ENCODE results near the gene TERT. TPM values are rescaled to one million over a fixed set of nuclear protein-coding genes. Genes with fewer than 3 reads are reported as not detected.

TERT gene
- total and polyA plus RNA-seq, 2 of the 4 experiments (the other 2 are of a cell fraction), result not detected

DNA sequence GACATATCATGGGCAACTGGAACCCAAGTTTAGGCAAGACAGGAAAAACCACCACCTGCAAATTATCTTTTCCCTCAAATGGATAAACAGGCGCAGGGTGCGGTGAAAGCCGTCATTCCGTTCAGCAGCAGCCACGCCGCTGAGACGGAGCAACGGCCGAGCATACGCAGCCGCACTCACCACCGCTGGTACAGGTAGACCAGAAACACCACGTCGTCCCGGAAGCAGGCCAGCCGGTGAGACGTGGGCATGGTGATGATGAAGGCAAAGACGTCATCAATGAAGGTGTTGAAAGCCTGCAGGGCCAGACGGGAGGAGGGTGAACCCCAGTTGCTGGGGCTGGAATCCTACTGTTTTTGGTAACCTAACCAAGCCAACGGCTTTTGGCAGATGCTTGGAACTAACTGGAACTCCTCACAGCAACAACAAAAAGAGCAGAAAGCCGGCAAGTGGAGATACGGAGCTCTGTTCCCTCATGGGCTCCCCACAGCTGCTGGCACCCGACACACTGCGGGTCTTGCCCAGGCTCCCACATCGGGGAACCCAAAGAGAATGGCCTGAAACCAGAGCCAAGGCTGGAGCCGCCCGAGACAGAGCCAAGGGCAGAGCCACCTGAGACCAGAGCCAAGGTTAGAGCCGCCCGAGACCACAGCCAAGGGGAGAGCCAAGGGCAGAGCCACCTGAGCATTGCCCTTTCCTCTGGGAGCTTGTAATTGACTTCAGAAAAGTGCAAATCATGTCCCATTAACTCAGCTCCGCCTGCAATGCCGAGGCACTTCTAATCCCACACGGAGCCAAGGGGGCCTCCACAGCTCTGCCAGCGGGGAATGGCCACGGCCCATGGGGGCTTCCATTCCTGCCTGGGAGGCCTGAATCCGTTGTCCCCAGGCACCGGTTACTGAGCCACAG lies 25.8 kb upstream of the TERT start:
- no peak overlapping the region for H4K91ac ChIP-seq (ENCODE audit: insufficient read depth, low read depth, low read length)
- H4K5ac ChIP-seq (ENCODE audit: low read depth, low read length), result no peak overlapping the region
- H3K4ac ChIP-seq (ENCODE audit: low read depth, low read length), result no peak overlapping the region
- no peak overlapping the region for H3K23ac ChIP-seq (ENCODE audit: low read depth, low read length)
- H3K4me1 ChIP-seq (ENCODE audit: control insufficient read depth, insufficient read depth, low read length), result no peaks in the 10 kb centered on the region; the same call in 1 of the 2 replicates
- no peak overlapping the region for H4K8ac ChIP-seq (ENCODE audit: low read depth in 2 of 2, low read length in 2 of 2)
- CTCF ChIA-PET, result no interaction called here
- H3K18ac ChIP-seq (ENCODE audit: low read depth, low read length), result no peak overlapping the region
- H2BK120ac ChIP-seq (ENCODE audit: low read depth, low read length), result no peak overlapping the region
- no peak overlapping the region for H2BK15ac ChIP-seq (ENCODE audit: low read depth, low read length)
- no peak overlapping the region for H2AK5ac ChIP-seq (ENCODE audit: low read depth, low read length)
- H4K20me1 ChIP-seq (ENCODE audit: insufficient read depth, low read length), result no peaks in the 10 kb centered on the region
- POLR2A ChIA-PET (ENCODE audit: unreplicated experiment), result no interaction called here
- WGBS, 2 experiments (ENCODE audit: extremely low coverage in 2 of 2, insufficient read length in 1 of 2), result 90% methylated on average over 20 of the region's 36 CpGs; no CpG with 5 or more reads in 1 of the 2 experiments
- no peak overlapping the region for H2BK20ac ChIP-seq (ENCODE audit: low read depth, low read length)
- H3K4me2 ChIP-seq (ENCODE audit: low read depth, low read length), result no peak overlapping the region
- H3K36me3 ChIP-seq (ENCODE audit: control insufficient read depth, insufficient read depth, low read length), result peaks cover 61% of the 10 kb centered on the region
- no peak for DNase-seq
- H3K9me3 ChIP-seq (ENCODE audit: control insufficient read depth, insufficient read depth, low read length), result no peaks in the 10 kb centered on the region
- intact Hi-C loops (cut with micrococcal nuclease), result no loop called here
- in situ Hi-C loops (cut with MboI; ENCODE audit: low sequenced_read_pairs), result no loop called here
- H3K14ac ChIP-seq (replicated peaks; ENCODE audit: low read depth, low read length), result no peak overlapping the region
- BruUV-seq (replicated peaks), result no TSS peak
- no peak overlapping the region for H2AFZ ChIP-seq (replicated peaks; ENCODE audit: low read length, poor library complexity)
- TF ChIP-seq SMC3 (IDR thresholded peaks at IDR 0.05; ENCODE audit: low read depth, low read length), result no peak
- no peak overlapping the region for H3K9ac ChIP-seq (ENCODE audit: low read depth, low read length)
- H3K9me1 ChIP-seq (ENCODE audit: insufficient read depth, low read length), result peaks cover 4% of the 10 kb centered on the region; the same call in 1 of the 2 replicates
- H2AK9ac ChIP-seq (replicated peaks; ENCODE audit: low read depth, low read length, poor library complexity), result no peak overlapping the region
- no peak overlapping the region for H2BK5ac ChIP-seq (ENCODE audit: low read depth, low read length, poor library complexity, severe bottlenecking)
- no peak overlapping the region for H3K27ac ChIP-seq (ENCODE audit: insufficient read depth, low read length)
- ATAC-seq (ENCODE audit: low read depth), result no peak
- dilution Hi-C loops (cut with HindIII; ENCODE audit: low sequenced_read_pairs, unreplicated experiment), result no loop called here
- peaks cover 0 to 5% of the 10 kb centered on the region in 2 experiments; a peak in 1 of 4 replicates for H3K79me1 ChIP-seq (ENCODE audit: low read depth in 1 of 2, low read length in 2 of 2)
- no peak overlapping the region for H3K56ac ChIP-seq (ENCODE audit: extremely low read depth, insufficient read depth, low read length)
- no peak overlapping the region for H3K4me3 ChIP-seq (ENCODE audit: insufficient read depth, low read depth, low read length)
- no peaks in the 10 kb centered on the region for H3K27me3 ChIP-seq (ENCODE audit: control insufficient read depth, insufficient read depth, low read length)
